IMR-90 (cell line): Measurements from ENCODE around the gene CYREN. TPM values are rescaled to one million over a fixed set of nuclear protein-coding genes. Genes with fewer than 3 reads are reported as not detected.

ENCODE experiments used
- ATAC-seq: fragments of 200-7000 bp; cut with Tn5 transposase; 2 replicates; pipeline ENCODE4 v1.9.1; 2020; ENCODE audit warnings: low read depth, mild to moderate bottlenecking, moderate library complexity
- BruUV-seq: library from RNA; stranded (reverse); fragments of 400-500 nt; replicated peaks from 2 replicates; lab custom pipeline; 2021; lab: Mats Ljungman, UMichigan
- CTCF ChIA-PET: fragments of 300-600 bp; formaldehyde crosslinking; extraction: SDS; loops from one replicate; lab custom pipeline; 2021; ENCODE audit warnings: antibody characterized with exemption; lab: Yijun Ruan, JAX
- POLR2A ChIA-PET: fragments of 300-600 bp; sonication (Branson Sonifier 250); formaldehyde crosslinking; loops from one replicate; lab custom pipeline; 2022; ENCODE audit warnings: antibody characterized with exemption; ENCODE audit not compliant: unreplicated experiment; lab: Charles Lee
- DNase-seq: peaks from one replicate; pipeline ENCODE4 v3.0.0; 2013
- H2AFZ ChIP-seq: replicated peaks from 2 replicates; pipeline ENCODE3; 2013; ENCODE audit warnings: low read length, mild to moderate bottlenecking; ENCODE audit not compliant: poor library complexity
- H2AK5ac ChIP-seq: 2 replicates; pipeline ENCODE4 v1.6.1; 2013; ENCODE audit warnings: low read depth, low read length, inconsistent platforms
- H2AK9ac ChIP-seq: replicated peaks from 2 replicates; pipeline ENCODE3; 2013; ENCODE audit warnings: mild to moderate bottlenecking, low read depth, low read length, moderate library complexity; ENCODE audit not compliant: poor library complexity
- H2BK120ac ChIP-seq: 2 replicates; pipeline ENCODE4 v1.6.1; 2013; ENCODE audit warnings: low read depth, low read length, inconsistent platforms
- H2BK15ac ChIP-seq: 3 replicates; pipeline ENCODE4 v1.6.1; 2013; ENCODE audit warnings: low read depth, low read length, inconsistent platforms
- H2BK20ac ChIP-seq: 2 replicates; pipeline ENCODE4 v1.6.1; 2013; ENCODE audit warnings: low read depth, mild to moderate bottlenecking, inconsistent platforms, low read length, moderate library complexity
- H2BK5ac ChIP-seq: 2 replicates; pipeline ENCODE4 v1.6.1; 2013; ENCODE audit warnings: mild to moderate bottlenecking, low read depth, low read length, inconsistent platforms; ENCODE audit not compliant: poor library complexity, severe bottlenecking
- H3K14ac ChIP-seq: replicated peaks from 2 replicates; pipeline ENCODE4 v1.6.1; 2013; ENCODE audit warnings: low read depth, low read length, inconsistent platforms
- H3K18ac ChIP-seq: 2 replicates; pipeline ENCODE4 v1.6.1; 2013; ENCODE audit warnings: low read depth, low read length, control low read depth
- H3K23ac ChIP-seq: 2 replicates; pipeline ENCODE4 v1.6.1; 2013; ENCODE audit warnings: low read depth, low read length, inconsistent platforms
- H3K27ac ChIP-seq: 2 replicates; pipeline ENCODE4 v1.5.1; 2013; ENCODE audit warnings: mild to moderate bottlenecking, control low read depth, low read length; ENCODE audit not compliant: insufficient read depth
- H3K27me3 ChIP-seq: 2 replicates; pipeline ENCODE4 v1.6.1; 2013; ENCODE audit warnings: low read length; ENCODE audit not compliant: control insufficient read depth, insufficient read depth
- H3K36me3 ChIP-seq: 2 replicates; pipeline ENCODE4 v1.6.1; 2013; ENCODE audit warnings: low read length, mixed read lengths; ENCODE audit not compliant: control insufficient read depth, insufficient read depth
- H3K4ac ChIP-seq: 2 replicates; pipeline ENCODE4 v1.6.1; 2013; ENCODE audit warnings: low read depth, low read length, inconsistent platforms
- H3K4me1 ChIP-seq: 2 replicates; pipeline ENCODE4 v1.6.1; 2013; ENCODE audit warnings: low read length, mixed read lengths; ENCODE audit not compliant: control insufficient read depth, insufficient read depth
- H3K4me2 ChIP-seq: 2 replicates; pipeline ENCODE4 v1.6.1; 2013; ENCODE audit warnings: low read depth, mild to moderate bottlenecking, control low read depth, low read length, moderate library complexity
- H3K4me3 ChIP-seq: 2 replicates; pipeline ENCODE4 v1.5.1; 2013; ENCODE audit warnings: low read depth, mild to moderate bottlenecking, control low read depth, low read length, moderate library complexity; ENCODE audit not compliant: insufficient read depth
- H3K56ac ChIP-seq: 2 replicates; pipeline ENCODE4 v1.6.1; 2013; ENCODE audit warnings: low read length, inconsistent platforms; ENCODE audit not compliant: insufficient read depth; ENCODE audit errors: extremely low read depth
- H3K79me1 ChIP-seq, 2 experiments: 2 replicates each; pipeline ENCODE4 v1.6.1; 2013; ENCODE audit warnings: low read length in 2 of 2, inconsistent platforms in 1 of 2, low read depth in 1 of 2
- H3K9ac ChIP-seq: 2 replicates; pipeline ENCODE4 v1.6.1; 2013; ENCODE audit warnings: low read depth, low read length, control low read depth
- H3K9me1 ChIP-seq: 2 replicates; pipeline ENCODE4 v1.6.1; 2013; ENCODE audit warnings: low read length, inconsistent platforms; ENCODE audit not compliant: insufficient read depth
- H3K9me3 ChIP-seq: 2 replicates; pipeline ENCODE4 v1.6.1; 2013; ENCODE audit warnings: low read length; ENCODE audit not compliant: control insufficient read depth, insufficient read depth
- H4K20me1 ChIP-seq: 2 replicates; pipeline ENCODE4 v1.6.1; 2013; ENCODE audit warnings: low read length, inconsistent platforms; ENCODE audit not compliant: insufficient read depth
- H4K5ac ChIP-seq: 2 replicates; pipeline ENCODE4 v1.6.1; 2013; ENCODE audit warnings: mild to moderate bottlenecking, low read depth, low read length, control low read depth
- H4K8ac ChIP-seq, 2 experiments: 2 replicates each; pipeline ENCODE4 v1.6.1; 2013; ENCODE audit warnings: low read depth in 2 of 2, low read length in 2 of 2, control low read depth in 1 of 2, inconsistent platforms in 1 of 2
- H4K91ac ChIP-seq: 2 replicates; pipeline ENCODE4 v1.6.1; 2013; ENCODE audit warnings: low read depth, low read length, inconsistent platforms; ENCODE audit not compliant: insufficient read depth
- BHLHE40 ChIP-seq: fragments of 150-350 bp; IDR thresholded peaks from 2 replicates; pipeline ENCODE4 v1.6.1; 2016; ENCODE audit warnings: mild to moderate bottlenecking, low read depth, low read length
- CEBPB ChIP-seq: IDR thresholded peaks from 2 replicates; pipeline ENCODE4 v1.6.1; 2012; ENCODE audit warnings: low read depth, low read length, improper control_type of control experiment
- CHD1 ChIP-seq: IDR thresholded peaks from 2 replicates; pipeline ENCODE4 v1.6.1; 2012; ENCODE audit warnings: low read depth, low read length, improper control_type of control experiment
- MAFK ChIP-seq: IDR thresholded peaks from 2 replicates; pipeline ENCODE4 v1.6.1; 2012; ENCODE audit warnings: low read depth, low read length, improper control_type of control experiment
- MAZ ChIP-seq: IDR thresholded peaks from 2 replicates; pipeline ENCODE4 v1.6.1; 2012; ENCODE audit warnings: low read depth, mild to moderate bottlenecking, low read length, improper control_type of control experiment, moderate library complexity, borderline replicate concordance
- MXI1 ChIP-seq: IDR thresholded peaks from 2 replicates; pipeline ENCODE4 v1.6.1; 2012; ENCODE audit warnings: low read depth, mild to moderate bottlenecking, low read length, moderate library complexity, borderline replicate concordance
- NFE2L2 ChIP-seq: fragments of 150-350 bp; IDR thresholded peaks from 2 replicates; pipeline ENCODE4 v1.6.1; 2016; ENCODE audit warnings: low read depth, mild to moderate bottlenecking, low read length
- POLR2A ChIP-seq: IDR thresholded peaks from 2 replicates; pipeline ENCODE4 v1.6.1; 2012; ENCODE audit warnings: mild to moderate bottlenecking, low read depth, low read length
- RAD21 ChIP-seq: IDR thresholded peaks from 2 replicates; pipeline ENCODE4 v1.6.1; 2012; ENCODE audit warnings: low read length, improper control_type of control experiment
- RCOR1 ChIP-seq: IDR thresholded peaks from 2 replicates; pipeline ENCODE4 v1.6.1; 2012; ENCODE audit warnings: mild to moderate bottlenecking, low read length, improper control_type of control experiment; ENCODE audit not compliant: insufficient replicate concordance
- SMC3 ChIP-seq: fragments of 150-350 bp; IDR thresholded peaks from 2 replicates; pipeline ENCODE4 v1.6.1; 2016; ENCODE audit warnings: low read depth, mild to moderate bottlenecking, antibody characterized with exemption, low read length, moderate library complexity
- USF2 ChIP-seq: fragments of 150-350 bp; IDR thresholded peaks from 2 replicates; pipeline ENCODE4 v1.6.1; 2017; ENCODE audit warnings: mild to moderate bottlenecking, antibody characterized with exemption, low read length, low read depth
- WGBS, 2 experiments: methylation state at CpG; one replicate each; pipeline versions ENCODE4 v1.1.5 to v1.1.7; 2013; ENCODE audit warnings: missing lambda C conversion rate in 2 of 2; ENCODE audit not compliant: insufficient read length in 1 of 2; ENCODE audit errors: extremely low coverage in 2 of 2; 5-methylcytosine and 5-hydroxymethylcytosine counted together
- dilution Hi-C: fragments of 300-500 bp; cut with HindIII; formaldehyde crosslinking; loops from one replicate; pipeline ENCODE4 v1.14.3; 2018; ENCODE audit warnings: low sequenced_read_pairs; ENCODE audit not compliant: unreplicated experiment
- in situ Hi-C: fragments of 300-500 bp; cut with MboI; formaldehyde crosslinking; loops from 3 replicates; pipeline ENCODE4 v1.14.3; 2019; ENCODE audit warnings: low sequenced_read_pairs, inconsistent platforms, mixed read lengths
- intact Hi-C: fragments of 100-400 bp; cut with micrococcal nuclease; formaldehyde crosslinking; loops from 2 replicates; pipeline ENCODE4 v1.10.0; 2022
- polyA plus RNA-seq, 3 experiments: library from polyadenylated mRNA; depleted of rRNA; stranded (reverse); fragments of >200 nt; gene quantifications; 2 replicates each; pipeline ENCODE4 v1.2.3, GENCODE V29; 2012; ENCODE audit warnings: low replicate concordance in 1 of 3
- total RNA-seq: library from RNA; depleted of rRNA; stranded (reverse); fragments of >200 nt; gene quantifications from 2 replicates; pipeline ENCODE4 v1.2.3, GENCODE V29; 2012
- TF ChIP-seq, protein P1 (sequence below): conservative IDR thresholded peaks from 2 replicates; pipeline ENCODE4 v1.5.1; 2012; ENCODE audit warnings: mild to moderate bottlenecking, low read depth, low read length, improper control_type of control experiment

The CYREN gene
- total and polyA plus RNA-seq, 2 of the 4 experiments (the other 2 are of a cell fraction), result 26.5 to 29.2 TPM

DNA sequence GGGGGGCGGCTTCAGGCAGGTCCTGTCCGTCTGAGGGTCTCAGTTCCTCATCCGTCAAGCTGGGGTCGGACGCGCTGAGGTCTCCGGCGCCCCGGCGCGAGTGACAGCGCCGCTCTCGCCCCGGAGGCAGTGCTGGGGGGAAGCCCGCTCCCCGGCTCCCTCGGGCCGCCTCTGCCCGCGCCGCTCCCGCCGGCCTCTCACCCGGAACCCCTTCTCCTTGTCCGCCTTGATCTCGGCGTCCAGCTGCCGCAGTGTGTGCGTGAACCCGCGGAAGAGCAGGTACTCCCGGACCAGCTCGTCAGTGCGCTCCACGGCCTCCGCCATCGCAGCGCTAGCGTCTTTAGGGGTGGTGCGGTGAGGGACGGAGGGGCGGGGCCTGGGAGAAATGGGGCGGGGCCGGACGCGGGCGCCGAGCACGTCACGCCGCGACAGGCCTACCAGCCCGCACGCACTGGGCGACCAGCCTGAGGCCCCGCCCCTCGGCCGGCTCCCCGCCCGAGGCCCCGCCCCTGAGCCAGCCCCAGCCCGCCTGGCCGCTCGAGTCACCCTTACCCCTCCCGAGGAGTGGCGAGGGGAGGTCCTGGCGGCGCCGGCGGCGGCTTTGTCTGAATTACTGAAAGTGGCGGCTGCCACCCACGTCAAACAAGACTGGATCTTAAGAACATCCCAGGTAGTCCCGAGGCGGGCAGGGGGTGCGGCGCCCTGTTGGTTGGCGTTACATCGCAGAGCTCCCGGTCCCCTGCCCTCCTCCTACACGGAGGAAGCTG lies 40.9 kb upstream of the CYREN start, which contains the start of gene WDR91:
Gene WDR91, minus strand, starts transcription at position 348 of the 767 bp plus-strand sequence. Its CDS starts 24 bp downstream, at position 324.
- peak within 1 kb of the TSS; percentile 88 for H3K14ac ChIP-seq
- peak within 1 kb of the TSS; percentile 55 for H4K5ac ChIP-seq
- H3K27ac ChIP-seq, result peak within 1 kb of the TSS; percentile 89
- intact Hi-C loops, result loop anchor here (1.0 to 5.0 kb wide), 3 partner anchors 41 to 301 kb away; partner anchors contain the start of genes AGBL3, CNOT4 and CYREN
- ChIA-PET POLR2A (interaction anchor here (0.6 kb wide), 1 partner anchor 13 kb away, joined by 3 read pairs; no protein-coding TSS in a partner anchor), CTCF (no interaction called here)
- 0% methylated on average over 33 of the region's 82 CpGs; no CpG with 5 or more reads in 1 of the 2 experiments for WGBS, 2 experiments
- peak within 1 kb of the TSS; percentile 92 for H3K9ac ChIP-seq
- H4K91ac ChIP-seq, result peak within 1 kb of the TSS; percentile 73; the same call in 1 of the 2 replicates
- peak within 1 kb of the TSS; percentile 42 for H3K4ac ChIP-seq
- H3K9me3 ChIP-seq, result no peaks in the 10 kb centered on the region
- ATAC-seq (peak; percentile 98), DNase-seq (peak; percentile 85)
- H4K8ac ChIP-seq, result peak within 1 kb of the TSS; percentile 28 to 75; a peak in 2 of 4 replicates
- H3K36me3 ChIP-seq, result no peaks in the 10 kb centered on the region
- peak within 1 kb of the TSS; percentile 77 for H2AK9ac ChIP-seq
- peak within 1 kb of the TSS; percentile 100 for H2AFZ ChIP-seq
- dilution Hi-C loops, result no loop called here
- peak within 1 kb of the TSS; percentile 1 for H3K18ac ChIP-seq
- peak within 1 kb of the TSS; percentile 65 for H2BK120ac ChIP-seq
- H3K4me2 ChIP-seq, result peak within 1 kb of the TSS; percentile 90
- peak within 1 kb of the TSS; percentile 55; the same call in 1 of the 2 replicates for H3K56ac ChIP-seq
- peaks cover 4 to 29% of the 10 kb centered on the region in 2 experiments; a peak in 3 of 4 replicates for H3K79me1 ChIP-seq
- H2BK15ac ChIP-seq, result peak within 1 kb of the TSS; percentile 0; the same call in 1 of the 3 replicates
- H2BK5ac ChIP-seq, result peak within 1 kb of the TSS; percentile 76
- peak within 1 kb of the TSS; percentile 98 for H3K4me3 ChIP-seq
- H3K4me1 ChIP-seq, result 0 out of 2 replicates have a peak, but pooled peaks cover 3% of the 10 kb centered on the region
- H3K23ac ChIP-seq, result peak within 1 kb of the TSS; percentile 94
- no peaks in the 10 kb centered on the region for H4K20me1 ChIP-seq
- BruUV-seq, result no TSS peak
- H3K9me1 ChIP-seq, result peaks cover 3% of the 10 kb centered on the region; the same call in 1 of the 2 replicates
- no peak within 1 kb of the TSS; the same call in 1 of the 2 replicates for H2AK5ac ChIP-seq
- in situ Hi-C loops, result no loop called here
- no peaks in the 10 kb centered on the region for H3K27me3 ChIP-seq
- H2BK20ac ChIP-seq, result no peak within 1 kb of the TSS
- TF ChIP-seq RAD21, result 0 out of 2 replicates have a peak, but pooled peaks have one; percentile 1
- no peak for TF ChIP-seq BHLHE40
- TF ChIP-seq, protein P1, sequence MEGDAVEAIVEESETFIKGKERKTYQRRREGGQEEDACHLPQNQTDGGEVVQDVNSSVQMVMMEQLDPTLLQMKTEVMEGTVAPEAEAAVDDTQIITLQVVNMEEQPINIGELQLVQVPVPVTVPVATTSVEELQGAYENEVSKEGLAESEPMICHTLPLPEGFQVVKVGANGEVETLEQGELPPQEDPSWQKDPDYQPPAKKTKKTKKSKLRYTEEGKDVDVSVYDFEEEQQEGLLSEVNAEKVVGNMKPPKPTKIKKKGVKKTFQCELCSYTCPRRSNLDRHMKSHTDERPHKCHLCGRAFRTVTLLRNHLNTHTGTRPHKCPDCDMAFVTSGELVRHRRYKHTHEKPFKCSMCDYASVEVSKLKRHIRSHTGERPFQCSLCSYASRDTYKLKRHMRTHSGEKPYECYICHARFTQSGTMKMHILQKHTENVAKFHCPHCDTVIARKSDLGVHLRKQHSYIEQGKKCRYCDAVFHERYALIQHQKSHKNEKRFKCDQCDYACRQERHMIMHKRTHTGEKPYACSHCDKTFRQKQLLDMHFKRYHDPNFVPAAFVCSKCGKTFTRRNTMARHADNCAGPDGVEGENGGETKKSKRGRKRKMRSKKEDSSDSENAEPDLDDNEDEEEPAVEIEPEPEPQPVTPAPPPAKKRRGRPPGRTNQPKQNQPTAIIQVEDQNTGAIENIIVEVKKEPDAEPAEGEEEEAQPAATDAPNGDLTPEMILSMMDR, result no peak
- TF ChIP-seq CHD1, result no peak
- peak; percentile 9; the same call in 1 of the 2 replicates for TF ChIP-seq MXI1
- peak; percentile 92 for TF ChIP-seq POLR2A
- TF ChIP-seq CEBPB, result no peak
- TF ChIP-seq RCOR1, result no peak
- TF ChIP-seq MAFK, result no peak
- TF ChIP-seq MAZ, result peak; percentile 69; the same call in 1 of the 2 replicates
- TF ChIP-seq NFE2L2, result no peak
- TF ChIP-seq USF2, result no peak
- TF ChIP-seq SMC3, result no peak
